Esophagus muscularis mucosa (tissue), 3 donors: ENCODE data around the gene GPI.

Source experiments
- CTCF ChIP-seq, 3 experiments: fragments of 200-600 bp in 2 of 3; fragments of 450-650 bp in 1 of 3; sonication (generic) in 2 of 3; IDR thresholded peaks; one replicate each; pipeline ENCODE4 v1.5.1; 2017 to 2019; ENCODE audit warnings: antibody characterized with exemption in 3 of 3, mild to moderate bottlenecking in 2 of 3, moderate library complexity in 1 of 3
- POLR2A ChIP-seq: fragments of 450-650 bp; IDR thresholded peaks from one replicate; pipeline ENCODE4 v1.6.1; 2017; ENCODE audit warnings: antibody characterized with exemption, moderate library complexity, mild to moderate bottlenecking, low read depth

- no peak for TF ChIP-seq CTCF (IDR thresholded peaks at IDR 0.05)
- no peak for TF ChIP-seq POLR2A
Observed at GRCh38 chr19:34429553-34429952, 64.6 kb downstream of the GPI start.
